ENCODE data around the gene CFAP299.

Gene CFAP299

DNA sequence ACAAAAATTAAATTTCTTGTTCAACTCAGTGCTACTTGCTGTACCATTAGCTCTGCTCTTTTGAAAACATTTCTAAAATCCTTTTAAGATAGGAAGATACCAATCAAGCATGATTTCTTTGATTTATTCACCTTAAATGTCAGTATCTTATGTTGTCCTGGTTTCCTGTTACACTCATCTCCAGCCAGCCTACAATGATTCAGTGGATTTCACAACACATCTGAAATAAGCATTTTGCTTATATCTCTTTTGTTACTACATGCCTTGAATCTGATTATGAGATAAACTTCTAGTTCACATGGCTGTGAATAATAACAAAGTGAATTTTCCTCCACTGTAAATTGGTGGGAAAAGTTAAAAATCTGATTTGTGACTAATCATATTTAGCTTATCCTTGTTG, 582.5 kb downstream of the CFAP299 start:
- Histone ChIP-seq H4K8ac (ENCODE audit: low read depth, low read length) (no peak overlapping the region), H3K4me2 (ENCODE audit: insufficient read depth, low read length, poor library complexity, severe bottlenecking) (no peak overlapping the region), H3K23ac (ENCODE audit: low read depth, low read length, poor library complexity) (no peak overlapping the region), H4K91ac (ENCODE audit: low read depth, low read length, poor library complexity) (no peak overlapping the region), H3K14ac (ENCODE audit: low read length) (no peak overlapping the region), H3K18ac (ENCODE audit: low read length) (no peak overlapping the region), H2AFZ (ENCODE audit: low read length) (no peak overlapping the region), H2BK12ac (ENCODE audit: low read length) (no peak overlapping the region), H3K9me3 (replicated peaks in 1 of 2; ENCODE audit: control insufficient read depth in 2 of 2, insufficient read depth in 1 of 2, low read depth in 1 of 2, low read length in 2 of 2) (no peaks in the 10 kb centered on the region), H3K79me1 (ENCODE audit: low read depth, low read length) (no peaks in the 10 kb centered on the region), H3K4me3 (ENCODE audit: low read length in 2 of 2) (no peak overlapping the region), H3K27me3 (ENCODE audit: control insufficient read depth in 3 of 3, insufficient read depth in 3 of 3, low read depth in 1 of 3, low read length in 3 of 3) (no peaks in the 10 kb centered on the region), H3K9ac (ENCODE audit: low read depth, low read length, poor library complexity) (no peak overlapping the region), H2BK15ac (ENCODE audit: low read length) (no peak overlapping the region), H3K4me1 (ENCODE audit: control insufficient read depth in 2 of 2, insufficient read depth in 1 of 2, low read depth in 1 of 2, low read length in 2 of 2) (no peaks in the 10 kb centered on the region), H3K36me3 (replicated peaks in 1 of 2; ENCODE audit: control insufficient read depth in 2 of 2, insufficient read depth in 2 of 2, low read length in 2 of 2) (no peaks in the 10 kb centered on the region), H2AK5ac (ENCODE audit: low read depth, low read length) (no peak overlapping the region), H3K27ac (replicated peaks; ENCODE audit: low read length) (no peak overlapping the region), H3K4ac (ENCODE audit: low read length) (no peak overlapping the region), H2BK5ac (ENCODE audit: low read length) (no peak overlapping the region), H2BK120ac (ENCODE audit: low read depth, low read length) (no peak overlapping the region)
- no peak for DNase-seq (ENCODE audit: low spot score)

DNA sequence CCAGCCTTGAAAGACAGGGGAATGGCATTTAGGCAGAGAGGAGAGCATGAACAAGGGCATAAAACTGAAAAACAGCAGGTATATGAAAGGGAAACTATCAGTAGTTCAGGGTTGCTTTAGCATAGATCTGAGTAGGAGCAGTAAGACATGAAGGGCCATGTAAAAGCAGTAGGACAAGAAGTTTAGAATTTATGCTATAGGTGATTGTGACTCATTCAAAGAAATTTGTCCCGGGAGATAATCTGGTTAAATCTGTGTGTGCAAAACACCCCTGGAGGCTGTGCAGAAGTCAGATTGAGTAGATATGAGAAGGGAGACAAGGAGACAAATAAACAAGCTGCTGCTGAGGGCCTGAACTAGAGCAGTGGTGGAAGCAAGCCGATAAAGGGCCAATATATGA, 585.9 kb downstream of the CFAP299 start:
- Histone ChIP-seq H2AK5ac (ENCODE audit: low read depth, low read length) (no peak overlapping the region), H3K4ac (ENCODE audit: low read length) (no peak overlapping the region), H3K4me2 (ENCODE audit: insufficient read depth, low read length, poor library complexity, severe bottlenecking) (no peak overlapping the region), H3K9ac (ENCODE audit: low read depth, low read length, poor library complexity) (no peak overlapping the region), H3K27me3 (ENCODE audit: control insufficient read depth in 3 of 3, insufficient read depth in 3 of 3, low read depth in 1 of 3, low read length in 3 of 3) (no peaks in the 10 kb centered on the region), H4K8ac (ENCODE audit: low read depth, low read length) (no peak overlapping the region), H3K4me3 (ENCODE audit: low read length in 2 of 2) (no peak overlapping the region), H2AFZ (ENCODE audit: low read length) (no peak overlapping the region), H2BK120ac (ENCODE audit: low read depth, low read length) (no peak overlapping the region), H3K27ac (replicated peaks; ENCODE audit: low read length) (no peak overlapping the region), H2BK15ac (ENCODE audit: low read length) (no peak overlapping the region), H3K9me3 (replicated peaks in 1 of 2; ENCODE audit: control insufficient read depth in 2 of 2, insufficient read depth in 1 of 2, low read depth in 1 of 2, low read length in 2 of 2) (no peaks in the 10 kb centered on the region), H3K14ac (ENCODE audit: low read length) (no peak overlapping the region), H2BK5ac (ENCODE audit: low read length) (no peak overlapping the region), H3K18ac (ENCODE audit: low read length) (no peak overlapping the region), H3K23ac (ENCODE audit: low read depth, low read length, poor library complexity) (no peak overlapping the region), H2BK12ac (ENCODE audit: low read length) (no peak overlapping the region), H3K36me3 (replicated peaks in 1 of 2; ENCODE audit: control insufficient read depth in 2 of 2, insufficient read depth in 2 of 2, low read length in 2 of 2) (no peaks in the 10 kb centered on the region), H3K79me1 (ENCODE audit: low read depth, low read length) (no peaks in the 10 kb centered on the region), H3K4me1 (ENCODE audit: control insufficient read depth in 2 of 2, insufficient read depth in 1 of 2, low read depth in 1 of 2, low read length in 2 of 2) (no peaks in the 10 kb centered on the region), H4K91ac (ENCODE audit: low read depth, low read length, poor library complexity) (no peak overlapping the region)
- DNase-seq (ENCODE audit: low spot score), result no peak
- 100% methylated on average over 1 of the region's 2 CpGs; no CpG with 5 or more reads in 1 of the 2 donors for WGBS, 2 donors (ENCODE audit: extremely low coverage in 2 of 2, insufficient read length in 2 of 2, insufficient replicate concordance in 1 of 2)

DNA sequence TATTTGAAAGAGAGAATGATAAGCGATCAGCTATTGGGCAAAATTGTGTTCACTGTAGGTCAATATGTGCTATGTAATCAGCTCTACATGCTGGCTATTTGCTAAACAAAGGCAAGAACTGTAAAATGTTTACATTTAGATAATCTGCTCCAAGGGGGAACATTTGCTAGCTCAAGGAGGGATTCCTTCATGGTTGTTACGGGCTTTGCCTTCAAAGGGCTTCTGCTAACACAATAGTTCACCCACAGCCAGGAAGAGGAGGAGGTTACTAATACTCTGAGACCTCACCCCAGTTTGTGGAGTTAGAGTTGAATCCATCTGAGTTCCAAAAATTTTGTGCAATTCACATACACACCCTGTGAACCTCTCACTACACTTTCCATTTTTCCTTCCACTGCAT, 587.4 kb downstream of the CFAP299 start:
- no peak overlapping the region for H3K4me2 ChIP-seq (ENCODE audit: insufficient read depth, low read length, poor library complexity, severe bottlenecking)
- no peak overlapping the region for H4K8ac ChIP-seq (ENCODE audit: low read depth, low read length)
- no peak overlapping the region for H3K14ac ChIP-seq (ENCODE audit: low read length)
- no peak overlapping the region for H2AFZ ChIP-seq (ENCODE audit: low read length)
- H3K4me3 ChIP-seq (ENCODE audit: low read length in 2 of 2), result no peak overlapping the region
- H3K4ac ChIP-seq (ENCODE audit: low read length), result no peak overlapping the region
- H3K4me1 ChIP-seq (ENCODE audit: control insufficient read depth in 2 of 2, insufficient read depth in 1 of 2, low read depth in 1 of 2, low read length in 2 of 2), result no peaks in the 10 kb centered on the region
- H3K23ac ChIP-seq (ENCODE audit: low read depth, low read length, poor library complexity), result no peak overlapping the region
- H2AK5ac ChIP-seq (ENCODE audit: low read depth, low read length), result no peak overlapping the region
- H3K36me3 ChIP-seq (replicated peaks in 1 of 2; ENCODE audit: control insufficient read depth in 2 of 2, insufficient read depth in 2 of 2, low read length in 2 of 2), result no peaks in the 10 kb centered on the region
- H3K9ac ChIP-seq (ENCODE audit: low read depth, low read length, poor library complexity), result no peak overlapping the region
- H3K18ac ChIP-seq (ENCODE audit: low read length), result no peak overlapping the region
- no peaks in the 10 kb centered on the region for H3K27me3 ChIP-seq (ENCODE audit: control insufficient read depth in 3 of 3, insufficient read depth in 3 of 3, low read depth in 1 of 3, low read length in 3 of 3)
- H3K79me1 ChIP-seq (ENCODE audit: low read depth, low read length), result no peaks in the 10 kb centered on the region
- no peak overlapping the region for H2BK15ac ChIP-seq (ENCODE audit: low read length)
- no peak overlapping the region for H3K27ac ChIP-seq (replicated peaks; ENCODE audit: low read length)
- no peak overlapping the region for H2BK120ac ChIP-seq (ENCODE audit: low read depth, low read length)
- H3K9me3 ChIP-seq (replicated peaks in 1 of 2; ENCODE audit: control insufficient read depth in 2 of 2, insufficient read depth in 1 of 2, low read depth in 1 of 2, low read length in 2 of 2), result no peaks in the 10 kb centered on the region
- no peak overlapping the region for H2BK12ac ChIP-seq (ENCODE audit: low read length)
- no peak overlapping the region for H4K91ac ChIP-seq (ENCODE audit: low read depth, low read length, poor library complexity)
- DNase-seq (ENCODE audit: low spot score), result no peak
- WGBS, 2 donors (ENCODE audit: extremely low coverage in 2 of 2, insufficient read length in 2 of 2, insufficient replicate concordance in 1 of 2), result no CpG with 5 or more reads among the region's 2 CpGs
- no peak overlapping the region for H2BK5ac ChIP-seq (ENCODE audit: low read length)

DNA sequence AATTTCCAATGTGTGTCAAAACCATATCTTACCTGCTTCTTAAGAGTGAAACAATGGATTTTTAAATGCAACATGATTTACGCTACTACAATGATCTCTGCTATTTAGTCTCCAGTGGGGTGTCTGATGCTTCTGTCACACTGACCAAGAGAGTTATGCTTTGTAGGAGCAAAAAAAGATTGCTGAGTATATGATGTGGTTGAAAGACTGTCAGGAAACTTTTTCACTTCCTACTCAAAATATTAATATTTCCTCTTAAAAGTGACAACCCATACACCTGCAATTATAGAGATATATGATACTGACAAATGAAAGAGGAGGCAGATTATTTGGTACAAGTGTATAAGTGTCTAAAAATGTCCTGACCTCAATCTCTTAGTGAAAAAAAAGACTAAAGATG, 589.8 kb downstream of the CFAP299 start:
- H3K9me3 ChIP-seq (replicated peaks in 1 of 2; ENCODE audit: control insufficient read depth in 2 of 2, insufficient read depth in 1 of 2, low read depth in 1 of 2, low read length in 2 of 2), result no peaks in the 10 kb centered on the region
- H4K91ac ChIP-seq (ENCODE audit: low read depth, low read length, poor library complexity), result no peak overlapping the region
- H3K23ac ChIP-seq (ENCODE audit: low read depth, low read length, poor library complexity), result no peak overlapping the region
- no peak overlapping the region for H2AK5ac ChIP-seq (ENCODE audit: low read depth, low read length)
- H3K27ac ChIP-seq (replicated peaks; ENCODE audit: low read length), result no peak overlapping the region
- no peak for DNase-seq (ENCODE audit: low spot score)
- no peak overlapping the region for H2BK12ac ChIP-seq (ENCODE audit: low read length)
- no peaks in the 10 kb centered on the region for H3K4me1 ChIP-seq (ENCODE audit: control insufficient read depth in 2 of 2, insufficient read depth in 1 of 2, low read depth in 1 of 2, low read length in 2 of 2)
- no peak overlapping the region for H4K8ac ChIP-seq (ENCODE audit: low read depth, low read length)
- H3K79me1 ChIP-seq (ENCODE audit: low read depth, low read length), result no peaks in the 10 kb centered on the region
- H3K14ac ChIP-seq (ENCODE audit: low read length), result no peak overlapping the region
- H2BK5ac ChIP-seq (ENCODE audit: low read length), result no peak overlapping the region
- H2BK15ac ChIP-seq (ENCODE audit: low read length), result no peak overlapping the region
- no peaks in the 10 kb centered on the region for H3K36me3 ChIP-seq (replicated peaks in 1 of 2; ENCODE audit: control insufficient read depth in 2 of 2, insufficient read depth in 2 of 2, low read length in 2 of 2)
- no CpG with 5 or more reads among the region's 1 CpG for WGBS, 2 donors (ENCODE audit: extremely low coverage in 2 of 2, insufficient read length in 2 of 2, insufficient replicate concordance in 1 of 2)
- H3K9ac ChIP-seq (ENCODE audit: low read depth, low read length, poor library complexity), result no peak overlapping the region
- H3K4me3 ChIP-seq (ENCODE audit: low read length in 2 of 2), result no peak overlapping the region
- H3K27me3 ChIP-seq (ENCODE audit: control insufficient read depth in 3 of 3, insufficient read depth in 3 of 3, low read depth in 1 of 3, low read length in 3 of 3), result no peaks in the 10 kb centered on the region
- no peak overlapping the region for H3K4me2 ChIP-seq (ENCODE audit: insufficient read depth, low read length, poor library complexity, severe bottlenecking)
- no peak overlapping the region for H2BK120ac ChIP-seq (ENCODE audit: low read depth, low read length)
- H3K18ac ChIP-seq (ENCODE audit: low read length), result no peak overlapping the region
- H3K4ac ChIP-seq (ENCODE audit: low read length), result no peak overlapping the region
- no peak overlapping the region for H2AFZ ChIP-seq (ENCODE audit: low read length)

Measured in neuronal stem cell (in vitro differentiated cells).